ENCODE results near the gene DDR2.
A peak's percentile ranks its signal among the peaks of the same experiment; 100 is the strongest.
"Not testable (repeated sequence)": the region's sequence is repeated elsewhere in the genome, so short reads cannot be mapped to it uniquely, and the experiment has no call there.

DDR2 gene

GRCh38 chr1:162728573-162728972 is 96.3 kb downstream of the DDR2 start:
- no peak for DNase-seq

- DNase-seq = not testable (repeated sequence)
Observed at GRCh38 chr1:162729195-162729774, 97.0 kb downstream of the DDR2 start.

GRCh38 chr1:162732094-162732493 is 99.8 kb downstream of the DDR2 start:
- no peak for DNase-seq

GRCh38 chr1:162732566-162733335 is 100.5 kb downstream of the DDR2 start:
- DNase-seq = no peak

DNA sequence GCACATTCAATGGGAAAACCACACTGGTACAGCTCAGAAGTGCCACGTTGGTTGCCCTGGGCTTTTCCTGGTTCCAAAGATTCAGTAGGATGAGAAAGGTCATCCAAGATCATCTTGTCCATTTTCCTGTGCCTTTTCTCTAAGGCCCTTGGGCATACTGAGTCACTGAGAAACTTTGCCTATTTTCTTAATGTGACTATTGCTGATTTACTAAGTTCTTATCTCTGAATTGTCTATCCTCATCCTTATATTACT is 101.0 kb downstream of the DDR2 start:
- no peak for DNase-seq

DNA sequence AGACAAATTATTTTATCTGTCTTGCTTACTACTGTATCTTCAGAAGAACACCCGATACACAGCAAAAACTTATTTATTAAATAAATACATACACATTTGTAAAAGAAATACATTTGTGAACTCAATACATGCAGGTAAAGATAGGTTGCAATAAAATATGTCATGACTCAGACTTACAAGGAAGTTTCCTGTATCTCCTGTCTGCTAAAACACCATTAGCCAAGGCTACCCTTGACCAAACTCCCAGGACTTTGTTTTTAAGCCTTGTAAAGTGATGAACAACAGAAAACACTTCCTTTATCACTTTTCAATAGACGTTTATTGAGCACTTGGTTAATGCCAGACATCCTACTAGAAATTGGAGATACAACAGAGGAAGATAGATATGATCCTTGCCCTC is 101.8 kb downstream of the DDR2 start:
- DNase-seq = no peak

- no peak for DNase-seq
Observed at GRCh38 chr1:162736184-162736583, 103.9 kb downstream of the DDR2 start.

GRCh38 chr1:162736633-162737067 is 104.4 kb downstream of the DDR2 start:
- no peak for DNase-seq

DNA sequence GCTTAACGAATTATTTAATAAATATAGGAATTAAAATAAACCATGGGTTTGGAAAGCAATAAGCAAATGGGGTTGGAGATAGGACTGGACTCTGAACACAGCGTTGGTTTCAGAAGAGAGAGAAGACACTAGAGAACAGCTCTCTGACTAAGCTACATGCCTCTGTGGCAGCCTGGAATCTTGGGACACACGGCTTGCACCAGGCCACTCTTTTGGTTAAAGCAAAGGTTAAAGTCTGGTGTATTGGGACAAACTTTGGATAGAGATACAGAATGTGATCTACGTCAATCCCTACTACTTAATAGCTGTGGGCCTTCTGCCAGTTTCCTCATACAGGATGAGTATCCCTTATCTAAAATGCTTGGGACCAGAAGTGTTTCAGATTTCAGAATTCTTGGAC is 108.5 kb downstream of the DDR2 start:
- DNase-seq = no peak

- no peak for DNase-seq
Observed at GRCh38 chr1:162741574-162741973, 109.3 kb downstream of the DDR2 start.

- not testable (repeated sequence) for DNase-seq
Observed at GRCh38 chr1:162746264-162746942, 114.1 kb downstream of the DDR2 start.

GRCh38 chr1:162753001-162753658 is 120.9 kb downstream of the DDR2 start:
- no peak for DNase-seq

- DNase-seq = no peak
Observed at GRCh38 chr1:162753998-162754585, 121.8 kb downstream of the DDR2 start.

DNA sequence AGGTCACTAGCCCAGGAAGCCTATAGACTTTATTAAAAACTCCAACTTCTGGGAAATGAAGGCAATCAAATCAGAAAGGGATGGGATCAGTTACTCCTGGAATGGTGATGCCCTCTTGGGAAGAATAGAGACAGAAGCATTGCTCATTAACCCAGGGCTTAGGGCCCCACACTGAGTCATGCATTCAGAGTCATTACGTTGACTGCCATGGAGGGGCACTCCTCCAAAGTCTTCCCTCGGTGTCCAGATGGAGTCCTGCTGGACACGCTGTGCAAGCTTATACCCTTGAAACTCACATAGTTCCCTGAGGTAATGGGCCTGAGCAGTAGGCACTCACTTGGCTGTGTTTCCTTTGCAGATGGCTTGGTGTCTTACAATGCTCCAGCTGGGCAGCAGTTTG is 123.0 kb downstream of the DDR2 start:
- DNase-seq = no peak

DNA sequence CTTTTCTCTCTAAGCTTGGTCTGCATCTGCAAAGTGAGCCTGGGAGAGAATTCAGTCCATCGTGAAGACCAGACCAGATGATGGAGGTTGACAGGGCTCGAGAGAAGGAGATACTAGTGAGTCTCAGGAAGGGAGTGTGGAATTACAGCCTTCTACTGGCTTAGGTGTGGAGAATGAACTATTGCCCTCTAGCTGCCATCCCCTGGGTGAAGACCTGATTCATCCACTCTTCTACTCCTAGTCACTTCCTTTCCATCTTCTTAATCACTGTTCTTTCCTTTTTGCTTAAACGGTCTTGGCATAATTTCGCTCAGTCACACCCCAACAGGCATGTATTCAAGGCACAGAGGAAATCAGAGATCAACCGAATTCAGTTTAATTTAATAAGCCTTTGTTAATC is 124.3 kb downstream of the DDR2 start:
- peak in 1 of 2 experiments; percentile 17 for DNase-seq

- DNase-seq = no peak
Observed at GRCh38 chr1:162757476-162757875, 125.2 kb downstream of the DDR2 start.

GRCh38 chr1:162765788-162766187 is 133.5 kb downstream of the DDR2 start:
- DNase-seq = no peak

GRCh38 chr1:162772571-162773154 is 140.4 kb downstream of the DDR2 start:
- DNase-seq = no peak

DNA sequence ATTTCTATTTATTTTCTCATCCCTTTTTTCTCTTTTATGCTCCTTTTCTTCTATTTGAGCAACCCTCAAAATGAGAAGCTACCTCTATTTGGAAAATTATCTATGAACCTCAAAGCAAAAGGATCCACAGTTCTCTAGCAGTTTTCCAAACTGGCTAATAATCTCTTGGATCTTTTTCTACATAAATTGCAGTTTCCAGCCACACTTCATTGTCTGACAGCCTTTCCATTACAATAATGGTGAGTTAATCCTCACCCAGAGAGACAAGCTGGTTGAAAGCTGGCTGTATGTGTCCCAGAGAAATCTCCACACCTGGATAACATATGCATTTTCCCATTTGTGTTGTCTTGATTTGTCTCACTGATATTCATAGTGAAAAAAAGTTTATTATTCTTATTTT is 141.7 kb downstream of the DDR2 start:
- no peak for DNase-seq

- no peak for DNase-seq
Observed at GRCh38 chr1:162779043-162779442, 146.8 kb downstream of the DDR2 start.

DNA sequence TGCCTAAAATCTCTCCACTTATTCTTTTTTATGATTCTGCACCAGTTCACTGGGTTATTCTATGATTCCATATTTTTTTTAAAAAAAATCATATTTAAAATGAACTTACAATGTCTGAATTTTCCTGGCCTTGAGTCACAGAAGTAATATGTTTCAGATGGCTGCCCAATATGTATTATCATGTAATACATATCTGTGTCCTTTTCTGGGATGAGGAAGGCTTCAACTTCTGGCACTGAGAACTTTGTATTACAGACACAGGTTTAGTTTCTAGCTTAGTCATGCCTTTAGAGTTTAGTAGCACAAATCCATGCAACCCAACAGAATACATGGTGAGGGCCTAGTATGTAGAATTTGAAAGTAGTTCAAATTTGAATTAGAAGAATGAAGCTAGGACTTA is 150.4 kb downstream of the DDR2 start:
- DNase-seq = no peak

DNA sequence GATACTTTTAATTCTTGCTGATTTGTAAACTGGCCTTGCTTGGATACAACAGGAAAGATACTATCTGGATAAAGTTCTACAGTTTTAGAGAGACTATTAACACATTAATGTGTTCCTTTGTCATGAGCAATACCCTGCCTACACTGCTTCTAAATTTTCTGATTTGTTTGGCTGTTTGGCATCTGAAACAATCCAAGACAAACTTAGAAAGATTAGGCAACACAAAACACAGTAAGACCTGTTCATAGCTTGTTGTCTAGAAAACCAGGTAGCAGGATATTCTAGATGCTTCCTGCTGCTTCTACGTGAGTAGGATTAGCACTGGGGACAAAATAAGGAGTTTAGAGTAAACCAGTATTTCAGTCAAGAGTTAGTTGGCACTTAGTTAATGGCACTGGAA is 152.7 kb downstream of the DDR2 start:
- not testable (repeated sequence) for DNase-seq

DNA sequence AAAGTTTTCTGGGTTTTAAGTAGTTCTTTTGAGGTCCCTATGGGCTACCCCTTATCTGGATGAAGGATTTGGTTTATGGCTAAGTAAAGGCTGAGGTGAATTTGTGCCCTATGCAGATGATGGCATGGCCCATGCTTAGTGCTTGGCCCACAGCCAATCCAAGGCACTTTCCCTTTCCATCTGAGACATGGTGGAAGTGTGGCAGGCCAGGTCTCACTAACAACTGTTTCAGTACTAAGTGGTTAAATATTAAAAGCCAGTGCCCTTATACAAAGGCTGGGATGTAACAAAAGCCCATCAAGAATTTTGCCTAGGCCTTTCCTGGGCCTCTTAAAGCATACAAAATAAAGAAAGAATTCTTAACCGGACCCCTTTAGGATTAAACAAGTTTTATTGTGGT is 156.5 kb downstream of the DDR2 start:
- DNase-seq = not testable (repeated sequence)

Measured in SW 1271 (cell line).